ENCODE data around the gene GRIA3. TPM values are rescaled to one million over a fixed set of nuclear protein-coding genes. Genes with fewer than 3 reads are reported as not detected.

The GRIA3 gene
- total RNA-seq, 2 experiments from 2014 or later = not detected

GRCh38 chrX:123311486-123311885, 127.4 kb downstream of the GRIA3 start:
- DNase-seq = no peak
- CTCF ChIA-PET = no interaction called here
- no peak overlapping the region for H3K27ac Mint-ChIP-seq
- H3K27me3 Mint-ChIP-seq = no peaks in the 10 kb centered on the region
- POLR2A ChIA-PET = no interaction called here
- H3K4me3 Mint-ChIP-seq = no peak overlapping the region
- H3K36me3 Mint-ChIP-seq (ENCODE audit: low read depth) = no peaks in the 10 kb centered on the region
- H3K9me3 Mint-ChIP-seq = no peaks in the 10 kb centered on the region
- no peaks in the 10 kb centered on the region for H3K4me1 Mint-ChIP-seq

- no peaks in the 10 kb centered on the region for H3K27me3 Mint-ChIP-seq
- POLR2A ChIA-PET = no interaction called here
- H3K4me1 Mint-ChIP-seq = no peaks in the 10 kb centered on the region
- H3K4me3 Mint-ChIP-seq = no peak overlapping the region
- no peaks in the 10 kb centered on the region for H3K36me3 Mint-ChIP-seq (ENCODE audit: low read depth)
- no peak for DNase-seq
- H3K27ac Mint-ChIP-seq = no peak overlapping the region
- H3K9me3 Mint-ChIP-seq = no peaks in the 10 kb centered on the region
- CTCF ChIA-PET = no interaction called here
Observed at GRCh38 chrX:123313486-123313885, 129.4 kb downstream of the GRIA3 start.

GRCh38 chrX:123320622-123321021, 136.5 kb downstream of the GRIA3 start:
- Mint-ChIP-seq H3K36me3 (ENCODE audit: low read depth) (no peaks in the 10 kb centered on the region), H3K27me3 (no peaks in the 10 kb centered on the region), H3K9me3 (no peaks in the 10 kb centered on the region), H3K4me1 (no peaks in the 10 kb centered on the region), H3K4me3 (no peak overlapping the region), H3K27ac (no peak overlapping the region)
- no peak for DNase-seq
- POLR2A ChIA-PET = no interaction called here
- CTCF ChIA-PET = no interaction called here

- no peak for DNase-seq
- H3K36me3 Mint-ChIP-seq (ENCODE audit: low read depth) = no peaks in the 10 kb centered on the region
- H3K4me3 Mint-ChIP-seq = no peak overlapping the region
- ChIA-PET POLR2A (no interaction called here), CTCF (no interaction called here)
- H3K4me1 Mint-ChIP-seq = no peaks in the 10 kb centered on the region
- H3K9me3 Mint-ChIP-seq = no peaks in the 10 kb centered on the region
- no peak overlapping the region for H3K27ac Mint-ChIP-seq
- no peaks in the 10 kb centered on the region for H3K27me3 Mint-ChIP-seq
Observed at GRCh38 chrX:123322536-123322935, 138.5 kb downstream of the GRIA3 start.

- no peaks in the 10 kb centered on the region for H3K27me3 Mint-ChIP-seq
- no peak overlapping the region for H3K27ac Mint-ChIP-seq
- CTCF ChIA-PET = no interaction called here
- no peak overlapping the region for H3K4me3 Mint-ChIP-seq
- POLR2A ChIA-PET = no interaction called here
- no peak for DNase-seq
- no peaks in the 10 kb centered on the region for H3K4me1 Mint-ChIP-seq
- no peaks in the 10 kb centered on the region for H3K36me3 Mint-ChIP-seq (ENCODE audit: low read depth)
- no peaks in the 10 kb centered on the region for H3K9me3 Mint-ChIP-seq
Observed at GRCh38 chrX:123324625-123325024, 140.5 kb downstream of the GRIA3 start.

- ChIA-PET POLR2A (no interaction called here), CTCF (no interaction called here)
- no peaks in the 10 kb centered on the region for H3K4me1 Mint-ChIP-seq
- no peaks in the 10 kb centered on the region for H3K9me3 Mint-ChIP-seq
- no peak overlapping the region for H3K27ac Mint-ChIP-seq
- DNase-seq = no peak
- H3K36me3 Mint-ChIP-seq (ENCODE audit: low read depth) = no peaks in the 10 kb centered on the region
- H3K4me3 Mint-ChIP-seq = no peak overlapping the region
- H3K27me3 Mint-ChIP-seq = no peaks in the 10 kb centered on the region
Observed at GRCh38 chrX:123330229-123330942, 146.3 kb downstream of the GRIA3 start.

- no peaks in the 10 kb centered on the region for H3K4me1 Mint-ChIP-seq
- H3K9me3 Mint-ChIP-seq = no peaks in the 10 kb centered on the region
- CTCF ChIA-PET = no interaction called here
- H3K36me3 Mint-ChIP-seq (ENCODE audit: low read depth) = no peaks in the 10 kb centered on the region
- H3K27me3 Mint-ChIP-seq = no peaks in the 10 kb centered on the region
- POLR2A ChIA-PET = no interaction called here
- H3K27ac Mint-ChIP-seq = no peak overlapping the region
- no peak overlapping the region for H3K4me3 Mint-ChIP-seq
- no peak for DNase-seq
Observed at GRCh38 chrX:123331349-123331748, 147.3 kb downstream of the GRIA3 start.

GRCh38 chrX:123331859-123332258, 147.8 kb downstream of the GRIA3 start:
- no peaks in the 10 kb centered on the region for H3K9me3 Mint-ChIP-seq
- H3K27me3 Mint-ChIP-seq = no peaks in the 10 kb centered on the region
- no peaks in the 10 kb centered on the region for H3K36me3 Mint-ChIP-seq (ENCODE audit: low read depth)
- H3K4me3 Mint-ChIP-seq = no peak overlapping the region
- CTCF ChIA-PET = no interaction called here
- no peak overlapping the region for H3K27ac Mint-ChIP-seq
- DNase-seq = no peak
- H3K4me1 Mint-ChIP-seq = no peaks in the 10 kb centered on the region
- POLR2A ChIA-PET = no interaction called here

- H3K27ac Mint-ChIP-seq = no peak overlapping the region
- H3K27me3 Mint-ChIP-seq = no peaks in the 10 kb centered on the region
- no peak for DNase-seq
- ChIA-PET POLR2A (no interaction called here), CTCF (no interaction called here)
- no peaks in the 10 kb centered on the region for H3K4me1 Mint-ChIP-seq
- H3K36me3 Mint-ChIP-seq (ENCODE audit: low read depth) = no peaks in the 10 kb centered on the region
- no peaks in the 10 kb centered on the region for H3K9me3 Mint-ChIP-seq
- H3K4me3 Mint-ChIP-seq = no peak overlapping the region
Observed at GRCh38 chrX:123336666-123337065, 152.6 kb downstream of the GRIA3 start.

- no peak overlapping the region for H3K4me3 Mint-ChIP-seq
- H3K27ac Mint-ChIP-seq = no peak overlapping the region
- CTCF ChIA-PET = no interaction called here
- no peak for DNase-seq
- H3K36me3 Mint-ChIP-seq (ENCODE audit: low read depth) = no peaks in the 10 kb centered on the region
- H3K9me3 Mint-ChIP-seq = no peaks in the 10 kb centered on the region
- H3K4me1 Mint-ChIP-seq = no peaks in the 10 kb centered on the region
- no peaks in the 10 kb centered on the region for H3K27me3 Mint-ChIP-seq
- POLR2A ChIA-PET = no interaction called here
Observed at GRCh38 chrX:123337886-123338639, 154.0 kb downstream of the GRIA3 start.

- no peaks in the 10 kb centered on the region for H3K36me3 Mint-ChIP-seq (ENCODE audit: low read depth)
- no peak overlapping the region for H3K27ac Mint-ChIP-seq
- no peaks in the 10 kb centered on the region for H3K27me3 Mint-ChIP-seq
- H3K4me1 Mint-ChIP-seq = no peaks in the 10 kb centered on the region
- ChIA-PET CTCF (no interaction called here), POLR2A (no interaction called here)
- H3K9me3 Mint-ChIP-seq = no peaks in the 10 kb centered on the region
- H3K4me3 Mint-ChIP-seq = no peak overlapping the region
- DNase-seq = no peak
Observed at GRCh38 chrX:123339221-123339905, 155.3 kb downstream of the GRIA3 start.

- H3K27ac Mint-ChIP-seq = no peak overlapping the region
- CTCF ChIA-PET = no interaction called here
- H3K4me1 Mint-ChIP-seq = no peaks in the 10 kb centered on the region
- DNase-seq = no peak
- no peaks in the 10 kb centered on the region for H3K36me3 Mint-ChIP-seq (ENCODE audit: low read depth)
- no peak overlapping the region for H3K4me3 Mint-ChIP-seq
- POLR2A ChIA-PET = no interaction called here
- no peaks in the 10 kb centered on the region for H3K9me3 Mint-ChIP-seq
- no peaks in the 10 kb centered on the region for H3K27me3 Mint-ChIP-seq
Observed at GRCh38 chrX:123340696-123341095, 156.6 kb downstream of the GRIA3 start.

GRCh38 chrX:123348468-123348867, 164.4 kb downstream of the GRIA3 start:
- Mint-ChIP-seq H3K4me3 (no peak overlapping the region), H3K4me1 (no peaks in the 10 kb centered on the region), H3K36me3 (ENCODE audit: low read depth) (no peaks in the 10 kb centered on the region), H3K27me3 (no peaks in the 10 kb centered on the region), H3K9me3 (no peaks in the 10 kb centered on the region), H3K27ac (no peak overlapping the region)
- no peak for DNase-seq
- ChIA-PET CTCF (no interaction called here), POLR2A (no interaction called here)

GRCh38 chrX:123350226-123350625, 166.1 kb downstream of the GRIA3 start:
- no peaks in the 10 kb centered on the region for H3K27me3 Mint-ChIP-seq
- no peaks in the 10 kb centered on the region for H3K9me3 Mint-ChIP-seq
- POLR2A ChIA-PET = no interaction called here
- H3K36me3 Mint-ChIP-seq (ENCODE audit: low read depth) = no peaks in the 10 kb centered on the region
- no peak overlapping the region for H3K27ac Mint-ChIP-seq
- no peak for DNase-seq
- H3K4me3 Mint-ChIP-seq = no peak overlapping the region
- CTCF ChIA-PET = no interaction called here
- H3K4me1 Mint-ChIP-seq = no peaks in the 10 kb centered on the region

Measured in activated CD4-positive, alpha-beta memory T cell treated with anti-CD3 and anti-CD28 coated beads, Interleukin-2, amount 10 ng/mL, durations not matched to agents 7 days and 5 days (primary cell).